Adipose tissue (tissue), 3 donors: ENCODE results near the gene ITGB1BP1. TPM values are rescaled to one million over a fixed set of nuclear protein-coding genes. Genes with fewer than 3 reads are reported as not detected.

Experiments used
- H3K27ac ChIP-seq: one replicate; pipeline ENCODE4 v1.5.1; 2013; ENCODE audit warnings: low read depth, low read length
- WGBS, 3 donors: extraction: QIAGEN DNeasy Blood & Tissue Kit; methylation state at CpG; one replicate each; pipeline ENCODE4 v1.1.7; 2013; 5-methylcytosine and 5-hydroxymethylcytosine counted together
- polyA plus RNA-seq, 3 donors: library from polyadenylated mRNA; stranded (reverse); fragments of 200-250 nt; gene quantifications; one replicate each; pipeline ENCODE4 v1.2.3, GENCODE V29; 2013
- donor health status: healthy with polysubstance abuse.
- donor health status: Bipolar disorder and iron deficiency.
- donor health status: healthy.

The ITGB1BP1 gene
- polyA plus RNA-seq, 3 donors: 20.6 to 219 (median 172) TPM

GRCh38 chr2:9364791-9365497 is 58.4 kb downstream of the ITGB1BP1 start:
- no peak overlapping the region for H3K27ac ChIP-seq
- 65 to 72% (median 67%) methylated on average over 4 of the region's 4 CpGs for WGBS, 3 donors

- WGBS, 3 donors: 86 to 89% (median 89%) methylated on average over 4 of the region's 4 CpGs
- H3K27ac ChIP-seq: no peak overlapping the region
Observed at GRCh38 chr2:9364373-9364772, 59.0 kb downstream of the ITGB1BP1 start.

- H3K27ac ChIP-seq: no peak overlapping the region
- 88 to 97% (median 96%) methylated on average over 2 of the region's 2 CpGs for WGBS, 3 donors
Observed at GRCh38 chr2:9360701-9361100, 62.6 kb downstream of the ITGB1BP1 start.

- no peak overlapping the region for H3K27ac ChIP-seq
- 95 to 100% (median 96%) methylated on average over 1 of the region's 1 CpG for WGBS, 3 donors
Observed at GRCh38 chr2:9360110-9360509, 63.2 kb downstream of the ITGB1BP1 start.

GRCh38 chr2:9359463-9359862 is 63.9 kb downstream of the ITGB1BP1 start:
- H3K27ac ChIP-seq: no peak overlapping the region
- 59 to 94% (median 91%) methylated on average over 4 of the region's 4 CpGs for WGBS, 3 donors

- no peak overlapping the region for H3K27ac ChIP-seq
- WGBS, 3 donors: 40 to 63% (median 57%) methylated on average over 1 of the region's 1 CpG
Observed at GRCh38 chr2:9358846-9359245, 64.5 kb downstream of the ITGB1BP1 start.

GRCh38 chr2:9356261-9356660 is 67.1 kb downstream of the ITGB1BP1 start:
- no peak overlapping the region for H3K27ac ChIP-seq
- 70 to 88% (median 85%) methylated on average over 11 of the region's 11 CpGs for WGBS, 3 donors

- WGBS, 3 donors: 72 to 85% (median 84%) methylated on average over 4 of the region's 4 CpGs
- H3K27ac ChIP-seq: no peak overlapping the region
Observed at GRCh38 chr2:9355716-9356115, 67.6 kb downstream of the ITGB1BP1 start.

- H3K27ac ChIP-seq: no peak overlapping the region
- 79 to 89% (median 81%) methylated on average over 3 of the region's 3 CpGs for WGBS, 3 donors
Observed at GRCh38 chr2:9355270-9355669, 68.1 kb downstream of the ITGB1BP1 start.

GRCh38 chr2:9354318-9354717 is 69.0 kb downstream of the ITGB1BP1 start:
- 95 to 96% (median 95%) methylated on average over 12 of the region's 12 CpGs for WGBS, 3 donors
- H3K27ac ChIP-seq: no peak overlapping the region

Other genes with a start within 250 kb of the ITGB1BP1 start
- 10 to 100 TPM in 2 of 3 donors, 1 to 10 TPM in 1; 4.1 to 24.0 (median 12.5) TPM for gene ASAP2, start 216.7 kb downstream of the ITGB1BP1 start, polyA plus RNA-seq
- gene CPSF3, start 126 bp upstream of the ITGB1BP1 start, polyA plus RNA-seq: 10 to 100 TPM in 2 of 3 donors, 1 to 10 TPM in 1; 7.3 to 15.7 (median 13.7) TPM
- gene IAH1, start 51.0 kb upstream of the ITGB1BP1 start, polyA plus RNA-seq: 10 to 100 TPM; 32.0 to 64.8 (median 64.1) TPM
- 10 to 100 TPM in 1 of 3 donors, 1 to 10 TPM in 2; 3.8 to 15.9 (median 8.4) TPM for gene ADAM17, start 132.3 kb upstream of the ITGB1BP1 start, polyA plus RNA-seq
- gene YWHAQ, start 207.5 kb upstream of the ITGB1BP1 start, polyA plus RNA-seq: 100 to 1,000 TPM; 134 to 234 (median 139) TPM